ENCODE results near the gene LEMD1. TPM values are rescaled to one million over a fixed set of nuclear protein-coding genes. Genes with fewer than 3 reads are reported as not detected.

The LEMD1 gene, protein sequence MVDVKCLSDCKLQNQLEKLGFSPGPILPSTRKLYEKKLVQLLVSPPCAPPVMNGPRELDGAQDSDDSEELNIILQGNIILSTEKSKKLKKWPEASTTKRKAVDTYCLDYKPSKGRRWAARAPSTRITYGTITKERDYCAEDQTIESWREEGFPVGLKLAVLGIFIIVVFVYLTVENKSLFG
- total RNA-seq = not detected in 2 replicates

DNA sequence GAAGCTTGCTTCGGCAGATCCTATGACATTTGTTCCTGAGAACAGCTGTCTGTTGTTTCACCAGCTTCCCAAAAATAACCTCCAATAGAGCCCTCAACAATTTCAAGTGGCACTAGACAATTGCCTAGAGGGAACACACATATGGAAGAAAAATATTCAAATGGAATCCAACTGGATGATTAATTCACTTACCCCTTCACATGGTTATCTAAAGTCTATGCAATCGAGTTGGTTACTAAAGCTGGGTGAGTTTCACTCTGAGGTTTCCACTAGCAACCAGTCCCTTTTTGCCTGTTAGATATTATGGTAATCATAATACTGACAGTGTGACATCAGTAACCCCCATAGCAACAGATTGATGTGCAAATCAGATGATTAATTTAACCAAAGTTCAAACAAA, at the start of gene LEMD1:
TSS of gene LEMD1 (minus strand) at position 259 of the 400 bp plus-strand sequence. CDS start 1,520 bp downstream, outside the sequence.

DNA sequence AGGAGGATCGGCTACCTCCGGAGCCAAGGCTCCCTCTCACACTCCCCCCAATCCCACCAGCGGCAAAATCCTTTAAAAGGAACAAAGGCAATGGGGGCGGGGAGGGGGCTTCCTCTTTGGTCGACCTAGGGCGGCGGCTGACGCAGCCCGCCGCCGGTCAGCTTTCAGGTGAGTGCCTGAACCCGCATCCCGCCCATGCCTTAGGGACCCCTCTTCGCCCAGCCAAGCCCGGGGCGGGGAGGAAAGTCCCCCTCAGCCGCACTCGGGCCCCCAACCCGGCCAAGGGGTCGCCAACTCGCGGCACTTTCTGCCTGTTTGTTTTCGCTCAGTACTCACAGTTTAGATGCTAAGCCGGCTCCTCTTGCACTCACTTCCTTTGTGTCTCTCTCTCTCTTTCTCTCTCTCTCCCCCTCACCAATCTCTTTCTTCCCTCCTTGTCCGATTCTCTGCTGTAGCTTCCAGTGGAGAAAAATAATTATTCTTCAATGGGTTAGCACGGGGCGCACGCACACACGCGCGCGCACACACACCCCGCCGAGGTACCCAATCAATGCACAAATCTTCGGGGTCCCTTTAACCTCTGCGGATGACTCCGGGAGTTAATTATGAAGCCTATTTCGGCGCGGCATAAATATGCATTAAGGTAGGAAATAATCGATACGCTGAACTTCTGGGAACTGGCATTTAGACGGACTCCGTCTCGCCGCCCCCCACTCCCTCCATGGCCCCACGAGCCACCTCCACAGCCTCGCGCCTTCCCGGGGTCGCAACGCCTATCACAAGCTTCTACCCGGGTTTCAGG, 33.9 kb upstream of the LEMD1 start, which contains the start of gene BLACAT1:
TSS of gene BLACAT1 (minus strand) at position 465 of the 802 bp plus-strand sequence.

DNA sequence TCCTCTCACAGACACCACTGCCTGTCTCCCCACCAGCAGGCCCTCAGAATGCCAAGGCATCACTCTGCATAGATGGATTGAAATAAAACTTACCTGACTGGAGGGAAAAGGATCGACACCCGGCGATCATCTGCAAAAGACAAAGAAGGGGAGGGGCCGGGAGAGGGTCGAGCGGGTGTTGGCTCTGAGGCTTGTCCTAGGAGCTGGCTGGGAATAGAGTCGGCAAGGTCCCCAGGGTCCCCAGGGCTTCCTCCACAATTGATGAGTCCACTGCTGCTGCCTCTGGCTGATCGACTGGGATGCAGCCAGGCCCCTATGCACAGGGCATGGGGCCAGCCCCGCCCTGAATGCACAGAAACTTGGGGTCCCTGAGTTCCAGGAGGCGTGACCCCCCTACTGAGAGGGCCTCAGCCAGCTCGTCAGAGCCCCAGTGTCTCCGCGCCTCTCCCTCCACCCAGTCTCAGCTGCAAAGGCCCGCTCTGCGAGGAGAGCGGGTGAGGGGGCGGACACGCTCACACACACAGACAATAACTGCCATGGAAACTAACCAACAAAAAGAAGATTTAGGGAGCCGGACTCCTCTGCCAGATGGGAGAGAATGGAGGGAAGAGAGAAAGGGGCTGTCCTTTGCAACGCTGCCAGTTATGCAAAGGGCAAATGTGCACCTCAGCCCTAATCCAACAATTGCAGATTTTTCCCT, 65.3 kb downstream of the LEMD1 start, which contains the start of gene KLHDC8A:
TSS of gene KLHDC8A (minus strand) at position 483 of the 700 bp plus-strand sequence. CDS start 13,318 bp downstream, outside the sequence.

Small RNA genes lying within 50 kb of the gene (small RNA-seq; reads per million reads assigned to genes)
- gene MIR135B (0.19 reads per million), gene SNRPGP10 (not detected)

Other genes with a start within 250 kb of the LEMD1 start
- 10.7 and 10.9 TPM in 2 replicates for gene DSTYK, start 210.4 kb downstream of the LEMD1 start, total RNA-seq
- 1.1 and 2.5 TPM in 2 replicates for gene TMCC2, start 194.1 kb downstream of the LEMD1 start, total RNA-seq
- 0.37 and 1.2 TPM in 2 replicates for gene NUAK2, start 100.3 kb downstream of the LEMD1 start, total RNA-seq
- not detected in 2 replicates for gene KLHDC8A, start 65.1 kb downstream of the LEMD1 start, total RNA-seq
- under 0.01 TPM in 1 of 2 replicates, not detected in the other for gene BLACAT1, start 34.0 kb upstream of the LEMD1 start, total RNA-seq
- under 0.01 TPM in 1 of 2 replicates, not detected in the other for gene CDK18, start 82.6 kb upstream of the LEMD1 start, total RNA-seq
- gene ELK4, start 210.0 kb upstream of the LEMD1 start, total RNA-seq = 17.3 and 24.4 TPM in 2 replicates